ENCODE data around the gene CBX5. TPM values are rescaled to one million over a fixed set of nuclear protein-coding genes. Genes with fewer than 3 reads are reported as not detected.
"Not testable (repeated sequence)": the region's sequence is repeated elsewhere in the genome, so short reads cannot be mapped to it uniquely, and the experiment has no call there.

CBX5 gene
- total and polyA plus RNA-seq, 5 donors from 2014 or later = 18.2 to 38.9 (median 19.9) TPM

DNA sequence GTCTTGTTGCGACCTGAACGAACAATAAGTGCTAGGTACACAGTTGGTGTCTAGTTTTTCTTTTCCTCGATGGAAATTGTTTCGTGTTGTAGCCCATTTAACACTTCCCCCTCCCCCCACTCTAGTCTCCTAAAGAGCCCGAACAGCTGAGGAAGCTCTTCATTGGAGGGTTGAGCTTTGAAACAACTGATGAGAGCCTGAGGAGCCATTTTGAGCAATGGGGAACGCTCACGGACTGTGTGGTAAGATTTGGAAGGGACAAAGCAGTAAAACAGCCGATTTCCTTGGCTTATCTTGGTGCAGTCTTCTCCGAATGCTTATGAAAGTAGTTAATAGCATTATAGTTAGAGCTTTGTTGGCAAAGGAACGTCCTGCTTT lies 1.3 kb upstream of the CBX5 start:
- H3K9me3 Mint-ChIP-seq; ATAC-seq (ENCODE audit: low read depth in 2 of 2); H3K9me3 ChIP-seq (ENCODE audit: control insufficient read depth in 2 of 2, low read length in 2 of 2); H3K27me3 Mint-ChIP-seq; H3K4me3 Mint-ChIP-seq; DNase-seq; H3K27me3 ChIP-seq (ENCODE audit: control insufficient read depth, insufficient read depth, low read length); H3K27ac Mint-ChIP-seq: not testable (repeated sequence)
- Histone ChIP-seq H3K4me3 (ENCODE audit: low read depth, low read length) (peak overlapping the region; percentile 99), H3K27ac (ENCODE audit: insufficient read depth, low read length, poor library complexity, severe bottlenecking) (peak overlapping the region; percentile 99), H3K36me3 (ENCODE audit: control insufficient read depth, insufficient read depth, low read length) (peaks cover 39% of the 10 kb centered on the region), H3K4me1 (ENCODE audit: control insufficient read depth, insufficient read depth, low read length, poor library complexity, severe bottlenecking) (peaks cover 82% of the 10 kb centered on the region)
- Mint-ChIP-seq H3K4me1 (peaks cover 12 to 48% (median 26%) of the 10 kb centered on the region in 4 donors), H3K36me3 (peaks cover 50% of the 10 kb centered on the region)

GRCh38 chr12:54280468-54281260 lies 742 bp upstream of the CBX5 start, which contains the start of gene HNRNPA1:
Gene HNRNPA1 (plus strand): TSS chr12:54280726. CDS start chr12:54280808, 82 bp downstream.
- H3K36me3 Mint-ChIP-seq = peaks cover 45% of the 10 kb centered on the region
- no peaks in the 10 kb centered on the region for H3K9me3 Mint-ChIP-seq
- H3K27ac Mint-ChIP-seq = no peak within 1 kb of the TSS
- Histone ChIP-seq H3K27me3 (ENCODE audit: control insufficient read depth, insufficient read depth, low read length) (no peaks in the 10 kb centered on the region), H3K4me1 (ENCODE audit: control insufficient read depth, insufficient read depth, low read length, poor library complexity, severe bottlenecking) (peaks cover 80% of the 10 kb centered on the region), H3K9me3 (ENCODE audit: control insufficient read depth in 2 of 2, low read length in 2 of 2) (no peaks in the 10 kb centered on the region), H3K27ac (ENCODE audit: insufficient read depth, low read length, poor library complexity, severe bottlenecking) (peak within 1 kb of the TSS; percentile 99), H3K4me3 (ENCODE audit: low read depth, low read length) (peak within 1 kb of the TSS; percentile 99), H3K36me3 (ENCODE audit: control insufficient read depth, insufficient read depth, low read length) (peaks cover 33% of the 10 kb centered on the region)
- H3K27me3 Mint-ChIP-seq = no peaks in the 10 kb centered on the region
- H3K4me1 Mint-ChIP-seq = peaks cover 17 to 47% (median 28%) of the 10 kb centered on the region in 4 donors
- peak; percentile 88 to 90 for ATAC-seq (ENCODE audit: low read depth in 2 of 2)
- DNase-seq = peak; percentile 94 to 100 (median 99)
- no peak within 1 kb of the TSS for H3K4me3 Mint-ChIP-seq

DNA sequence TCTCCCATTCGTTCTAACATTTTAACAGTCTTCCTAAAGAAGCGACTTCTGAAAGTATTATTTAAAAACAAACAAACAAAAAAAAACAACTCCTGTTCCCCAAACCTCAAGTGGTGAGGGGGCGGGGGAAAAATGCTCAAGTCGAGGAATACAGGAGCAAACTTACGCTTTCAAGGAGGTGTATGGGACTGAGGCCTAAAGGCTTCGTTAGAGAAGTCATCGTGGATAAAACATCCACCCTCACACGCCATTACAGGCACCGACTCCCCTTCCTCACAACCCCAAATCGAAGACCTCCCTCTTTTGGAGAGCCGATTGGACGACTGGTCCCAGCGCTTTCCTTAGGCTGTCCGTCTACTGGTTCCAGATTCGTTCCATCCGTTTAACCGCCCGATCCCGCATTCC lies 693 bp downstream of the CBX5 start:
- Mint-ChIP-seq H3K27me3 (no peaks in the 10 kb centered on the region), H3K4me3 (no peak overlapping the region), H3K27ac (no peak overlapping the region), H3K4me1 (peaks cover 13 to 49% (median 29%) of the 10 kb centered on the region in 4 donors), H3K36me3 (peaks cover 31% of the 10 kb centered on the region), H3K9me3 (no peaks in the 10 kb centered on the region)
- Histone ChIP-seq H3K27me3 (ENCODE audit: control insufficient read depth, insufficient read depth, low read length) (no peaks in the 10 kb centered on the region), H3K27ac (ENCODE audit: insufficient read depth, low read length, poor library complexity, severe bottlenecking) (peak overlapping the region; percentile 99), H3K4me3 (ENCODE audit: low read depth, low read length) (peak overlapping the region; percentile 93), H3K9me3 (ENCODE audit: control insufficient read depth in 2 of 2, low read length in 2 of 2) (no peaks in the 10 kb centered on the region), H3K4me1 (ENCODE audit: control insufficient read depth, insufficient read depth, low read length, poor library complexity, severe bottlenecking) (peaks cover 68% of the 10 kb centered on the region), H3K36me3 (ENCODE audit: control insufficient read depth, insufficient read depth, low read length) (peaks cover 26% of the 10 kb centered on the region)
- no peak for ATAC-seq (ENCODE audit: low read depth in 2 of 2)
- DNase-seq = no peak

- no peaks in the 10 kb centered on the region for H3K27me3 Mint-ChIP-seq
- peaks cover 19% of the 10 kb centered on the region for H3K36me3 ChIP-seq (ENCODE audit: control insufficient read depth, insufficient read depth, low read length)
- no peaks in the 10 kb centered on the region for H3K27me3 ChIP-seq (ENCODE audit: control insufficient read depth, insufficient read depth, low read length)
- H3K9me3 Mint-ChIP-seq = no peaks in the 10 kb centered on the region
- H3K4me1 ChIP-seq (ENCODE audit: control insufficient read depth, insufficient read depth, low read length, poor library complexity, severe bottlenecking) = peaks cover 54% of the 10 kb centered on the region
- H3K27ac ChIP-seq (ENCODE audit: insufficient read depth, low read length, poor library complexity, severe bottlenecking) = peak overlapping the region; percentile 99
- no peaks in the 10 kb centered on the region for H3K9me3 ChIP-seq (ENCODE audit: control insufficient read depth in 2 of 2, low read length in 2 of 2)
- H3K27ac Mint-ChIP-seq = peak overlapping the region in 2 of 3 donors; percentile 52 to 58
- H3K4me3 ChIP-seq (ENCODE audit: low read depth, low read length) = peak overlapping the region; percentile 93
- DNase-seq (no peak), ATAC-seq (ENCODE audit: low read depth in 2 of 2) (no peak)
- H3K4me1 Mint-ChIP-seq = peaks cover 22 to 41% (median 34%) of the 10 kb centered on the region in 4 donors
- no peak overlapping the region for H3K4me3 Mint-ChIP-seq
- H3K36me3 Mint-ChIP-seq = peaks cover 23% of the 10 kb centered on the region
Observed at GRCh38 chr12:54277823-54278276, 2.1 kb downstream of the CBX5 start.

GRCh38 chr12:54276368-54276767 lies 3.6 kb downstream of the CBX5 start:
- Mint-ChIP-seq H3K9me3 (no peaks in the 10 kb centered on the region), H3K27ac (peak overlapping the region in 2 of 3 donors; percentile 85 to 88), H3K36me3 (peaks cover 9% of the 10 kb centered on the region), H3K4me1 (peaks cover 34 to 51% (median 35%) of the 10 kb centered on the region in 4 donors), H3K4me3 (peak overlapping the region; percentile 33 to 54 (median 51)), H3K27me3 (no peaks in the 10 kb centered on the region)
- peak overlapping the region; percentile 26 for H3K27ac ChIP-seq (ENCODE audit: insufficient read depth, low read length, poor library complexity, severe bottlenecking)
- H3K4me3 ChIP-seq (ENCODE audit: low read depth, low read length) = peak overlapping the region; percentile 46
- H3K36me3 ChIP-seq (ENCODE audit: control insufficient read depth, insufficient read depth, low read length) = peaks cover 8% of the 10 kb centered on the region
- no peak for DNase-seq
- H3K27me3 ChIP-seq (ENCODE audit: control insufficient read depth, insufficient read depth, low read length) = no peaks in the 10 kb centered on the region
- H3K4me1 ChIP-seq (ENCODE audit: control insufficient read depth, insufficient read depth, low read length, poor library complexity, severe bottlenecking) = peaks cover 43% of the 10 kb centered on the region
- ATAC-seq (ENCODE audit: low read depth in 2 of 2) = no peak
- H3K9me3 ChIP-seq (ENCODE audit: control insufficient read depth in 2 of 2, low read length in 2 of 2) = no peaks in the 10 kb centered on the region

GRCh38 chr12:54273981-54274380 lies 5.9 kb downstream of the CBX5 start:
- H3K9me3 ChIP-seq (ENCODE audit: control insufficient read depth in 2 of 2, low read length in 2 of 2) = no peaks in the 10 kb centered on the region

GRCh38 chr12:54272214-54272613 lies 7.7 kb downstream of the CBX5 start:
- H3K27ac ChIP-seq (ENCODE audit: insufficient read depth, low read length, poor library complexity, severe bottlenecking) = peak overlapping the region; percentile 28
- Mint-ChIP-seq H3K4me3 (no peak overlapping the region), H3K36me3 (peaks cover 6% of the 10 kb centered on the region), H3K27me3 (no peaks in the 10 kb centered on the region), H3K4me1 (peaks cover 35 to 72% (median 44%) of the 10 kb centered on the region in 4 donors), H3K27ac (peak overlapping the region; percentile 3 to 66 (median 45)), H3K9me3 (no peaks in the 10 kb centered on the region)
- DNase-seq = peak in 1 of 3 donors; percentile 34
- H3K4me1 ChIP-seq (ENCODE audit: control insufficient read depth, insufficient read depth, low read length, poor library complexity, severe bottlenecking) = peaks cover 15% of the 10 kb centered on the region
- no peaks in the 10 kb centered on the region for H3K27me3 ChIP-seq (ENCODE audit: control insufficient read depth, insufficient read depth, low read length)
- no peak for ATAC-seq (ENCODE audit: low read depth in 2 of 2)
- H3K4me3 ChIP-seq (ENCODE audit: low read depth, low read length) = no peak overlapping the region
- H3K36me3 ChIP-seq (ENCODE audit: control insufficient read depth, insufficient read depth, low read length) = peaks cover 7% of the 10 kb centered on the region
- no peaks in the 10 kb centered on the region for H3K9me3 ChIP-seq (ENCODE audit: control insufficient read depth in 2 of 2, low read length in 2 of 2)

More at GRCh38 chr12:54273981-54274380, 5.9 kb downstream of the CBX5 start:
- Mint-ChIP-seq H3K9me3 (no peaks in the 10 kb centered on the region), H3K36me3 (peaks cover 6% of the 10 kb centered on the region), H3K4me1 (peaks cover 35 to 69% (median 44%) of the 10 kb centered on the region in 4 donors), H3K27ac (peak overlapping the region in 2 of 3 donors; percentile 29 to 42), H3K4me3 (peak overlapping the region in 1 of 4 donors; percentile 32), H3K27me3 (no peaks in the 10 kb centered on the region)
- Histone ChIP-seq H3K36me3 (ENCODE audit: control insufficient read depth, insufficient read depth, low read length) (peaks cover 7% of the 10 kb centered on the region), H3K4me1 (ENCODE audit: control insufficient read depth, insufficient read depth, low read length, poor library complexity, severe bottlenecking) (peaks cover 32% of the 10 kb centered on the region), H3K27me3 (ENCODE audit: control insufficient read depth, insufficient read depth, low read length) (no peaks in the 10 kb centered on the region), H3K4me3 (ENCODE audit: low read depth, low read length) (no peak overlapping the region), H3K27ac (ENCODE audit: insufficient read depth, low read length, poor library complexity, severe bottlenecking) (no peak overlapping the region)
- no peak for ATAC-seq (ENCODE audit: low read depth in 2 of 2)
- DNase-seq = no peak
